Loucy (cell line): ENCODE results near the gene E2F7.

ENCODE experiments used
- H2AFZ ChIP-seq: fragments of 200-600 bp; sonication (generic); 2 replicates; pipeline ENCODE4 v1.6.0; 2016; ENCODE audit warnings: antibody characterized with exemption, mild to moderate bottlenecking, low read length, moderate library complexity
- H3F3A ChIP-seq: fragments of 200-600 bp; 2 replicates; pipeline ENCODE4 v1.6.0; 2016; ENCODE audit warnings: antibody characterized with exemption, low read depth, mild to moderate bottlenecking
- H3K27me3 ChIP-seq: fragments of 200-600 bp; sonication (generic); 2 replicates; pipeline ENCODE4 v1.6.1; 2014; ENCODE audit warnings: low read length, mild to moderate bottlenecking; ENCODE audit not compliant: insufficient read depth, poor library complexity, severe bottlenecking
- H3K36me3 ChIP-seq: fragments of 200-600 bp; sonication (generic); 2 replicates; pipeline ENCODE4 v1.6.1; 2016; ENCODE audit warnings: low read length; ENCODE audit not compliant: insufficient read depth
- H3K4me1 ChIP-seq: fragments of 200-600 bp; sonication (generic); 2 replicates; pipeline ENCODE4 v1.5.1; 2014; ENCODE audit warnings: low read length, mild to moderate bottlenecking; ENCODE audit not compliant: insufficient read depth, poor library complexity, severe bottlenecking
- H3K4me2 ChIP-seq: fragments of 200-600 bp; sonication (generic); 2 replicates; pipeline ENCODE4 v1.6.0; 2014; ENCODE audit warnings: antibody characterized with exemption, low read length, low read depth, mild to moderate bottlenecking; ENCODE audit not compliant: poor library complexity, severe bottlenecking
- H3K4me3 ChIP-seq: fragments of 200-600 bp; sonication (generic); 2 replicates; pipeline ENCODE4 v1.5.1; 2014; ENCODE audit warnings: low read length, mild to moderate bottlenecking, mixed read lengths; ENCODE audit not compliant: poor library complexity, severe bottlenecking
- H3K79me2 ChIP-seq: fragments of 200-600 bp; sonication (generic); 2 replicates; pipeline ENCODE4 v1.6.1; 2014; ENCODE audit warnings: low read length; ENCODE audit not compliant: insufficient read depth
- H3K9ac ChIP-seq: fragments of 200-600 bp; sonication (generic); 2 replicates; pipeline ENCODE4 v1.6.0; 2014; ENCODE audit warnings: mild to moderate bottlenecking, low read depth, low read length, moderate library complexity; ENCODE audit not compliant: poor library complexity, severe bottlenecking
- H3K9me2 ChIP-seq: fragments of 200-600 bp; sonication (generic); replicated peaks from 2 replicates; pipeline ENCODE4 v1.6.1; 2016; ENCODE audit warnings: low read depth, low read length, mixed read lengths
- H3K9me3 ChIP-seq: fragments of 200-600 bp; sonication (generic); 2 replicates; pipeline ENCODE4 v1.6.1; 2014; ENCODE audit warnings: mild to moderate bottlenecking, antibody characterized with exemption, low read length, low read depth; ENCODE audit not compliant: insufficient read depth
- H4K20me1 ChIP-seq: fragments of 200-600 bp; sonication (generic); 2 replicates; pipeline ENCODE4 v1.6.0; 2014; ENCODE audit warnings: antibody characterized with exemption, low read length, mild to moderate bottlenecking; ENCODE audit not compliant: insufficient read depth, poor library complexity, severe bottlenecking
- CTCF ChIP-seq: fragments of 200-600 bp; sonication (generic); conservative IDR thresholded peaks from 2 replicates; pipeline ENCODE4 v1.5.1; 2014; ENCODE audit warnings: mild to moderate bottlenecking, antibody characterized with exemption, low read length
- EZH2phosphoT487 ChIP-seq: fragments of 200-600 bp; IDR thresholded peaks from 2 replicates; pipeline ENCODE4 v1.6.1; 2018; ENCODE audit warnings: antibody characterized with exemption, mild to moderate bottlenecking, moderate library complexity, borderline replicate concordance

Gene E2F7

GRCh38 chr12:77062396-77062795 is 3.0 kb downstream of the E2F7 start:
- Histone ChIP-seq H3K9me2 (no peaks in the 10 kb centered on the region), H3K9ac (peak overlapping the region; percentile 97), H3K9me3 (no peaks in the 10 kb centered on the region), H3K4me2 (peak overlapping the region; percentile 83), H4K20me1 (no peaks in the 10 kb centered on the region), H2AFZ (no peak overlapping the region), H3K36me3 (no peaks in the 10 kb centered on the region), H3K79me2 (peaks cover 78% of the 10 kb centered on the region), H3K4me3 (peak overlapping the region; percentile 91), H3K4me1 (peaks cover 76% of the 10 kb centered on the region), H3F3A (peaks cover 3% of the 10 kb centered on the region; the same call in 1 of the 2 replicates), H3K27me3 (no peaks in the 10 kb centered on the region)
- no peak for TF ChIP-seq EZH2phosphoT487

- TF ChIP-seq CTCF (no peak), EZH2phosphoT487 (no peak)
- peak overlapping the region; percentile 51 for H3K9ac ChIP-seq
- no peaks in the 10 kb centered on the region for H4K20me1 ChIP-seq
- H3K36me3 ChIP-seq = no peaks in the 10 kb centered on the region; the same call in 1 of the 2 replicates
- peaks cover 70% of the 10 kb centered on the region for H3K4me1 ChIP-seq
- H3K9me3 ChIP-seq = no peaks in the 10 kb centered on the region
- no peak overlapping the region for H2AFZ ChIP-seq
- H3K79me2 ChIP-seq = peaks cover 83% of the 10 kb centered on the region
- H3K27me3 ChIP-seq = no peaks in the 10 kb centered on the region
- H3K4me2 ChIP-seq = peak overlapping the region; percentile 83
- peaks cover 3% of the 10 kb centered on the region; the same call in 1 of the 2 replicates for H3F3A ChIP-seq
- peak overlapping the region; percentile 91 for H3K4me3 ChIP-seq
- no peaks in the 10 kb centered on the region for H3K9me2 ChIP-seq
Measured at GRCh38 chr12:77060883-77061240, 4.5 kb downstream of the E2F7 start.

GRCh38 chr12:77060136-77060882 is 5.1 kb downstream of the E2F7 start:
- H3K36me3 ChIP-seq = peaks cover 2% of the 10 kb centered on the region; the same call in 1 of the 2 replicates

More at GRCh38 chr12:77060136-77060882, 5.1 kb downstream of the E2F7 start:
- H3K27me3 ChIP-seq = no peaks in the 10 kb centered on the region
- H3K4me1 ChIP-seq = peaks cover 74% of the 10 kb centered on the region
- peak overlapping the region; percentile 83 for H3K4me2 ChIP-seq
- no peaks in the 10 kb centered on the region for H3K9me3 ChIP-seq
- no peaks in the 10 kb centered on the region for H4K20me1 ChIP-seq
- H3K9me2 ChIP-seq = no peaks in the 10 kb centered on the region
- H2AFZ ChIP-seq = no peak overlapping the region
- TF ChIP-seq CTCF = no peak
- peak overlapping the region; percentile 51 for H3K9ac ChIP-seq
- peak overlapping the region; percentile 91 for H3K4me3 ChIP-seq
- peaks cover 3% of the 10 kb centered on the region; the same call in 1 of the 2 replicates for H3F3A ChIP-seq
- peaks cover 82% of the 10 kb centered on the region for H3K79me2 ChIP-seq
